Lower leg skin (tissue), 4 donors: ENCODE results near the gene RAB6D. TPM values are rescaled to one million over a fixed set of nuclear protein-coding genes. Genes with fewer than 3 reads are reported as not detected.
"Not testable (repeated sequence)": the region's sequence is repeated elsewhere in the genome, so short reads cannot be mapped to it uniquely, and the experiment has no call there.

Experiments
- DNase-seq, 2 donors: peaks; one replicate each; pipeline ENCODE4 v3.0.0-alpha.2; 2019; ENCODE audit warnings: low spot score in 2 of 2
- H3K4me3 ChIP-seq: fragments of 200-600 bp; sonication (generic); 2 replicates; pipeline ENCODE4 v1.5.1; 2017; ENCODE audit warnings: mild to moderate bottlenecking, low read depth; ENCODE audit not compliant: poor library complexity, severe bottlenecking
- POLR2A ChIP-seq, 2 donors: fragments of 450-650 bp; IDR thresholded peaks; one replicate each; pipeline ENCODE4 v1.6.1; 2016 to 2017; ENCODE audit warnings: antibody characterized with exemption in 2 of 2, mild to moderate bottlenecking in 1 of 2, moderate library complexity in 1 of 2
- WGBS, 2 donors: methylation state at CpG; one replicate each; pipeline ENCODE4 v1.1.5; 2018; 5-methylcytosine and 5-hydroxymethylcytosine counted together
- intact Hi-C: fragments of 100-400 bp; cut with DNase I; formaldehyde crosslinking; loops from one replicate; pipeline ENCODE4 v1.15.0; 2023; ENCODE audit warnings: low total_unique reads
- total RNA-seq, 4 donors: library from RNA; depleted of rRNA; stranded (reverse); fragments of >200 nt; gene quantifications; one replicate each; pipeline ENCODE4 v1.1.0, GENCODE V29; 2016
- TF ChIP-seq, protein P1 (sequence below), 3 donors: fragments of 450-650 bp; IDR thresholded peaks; one replicate each; pipeline ENCODE4 v1.5.1; 2016; ENCODE audit warnings: antibody characterized with exemption in 3 of 3, mild to moderate bottlenecking in 3 of 3, moderate library complexity in 2 of 3

RAB6D gene
- total RNA-seq, 4 donors from 2014 or later = not detected

DNA sequence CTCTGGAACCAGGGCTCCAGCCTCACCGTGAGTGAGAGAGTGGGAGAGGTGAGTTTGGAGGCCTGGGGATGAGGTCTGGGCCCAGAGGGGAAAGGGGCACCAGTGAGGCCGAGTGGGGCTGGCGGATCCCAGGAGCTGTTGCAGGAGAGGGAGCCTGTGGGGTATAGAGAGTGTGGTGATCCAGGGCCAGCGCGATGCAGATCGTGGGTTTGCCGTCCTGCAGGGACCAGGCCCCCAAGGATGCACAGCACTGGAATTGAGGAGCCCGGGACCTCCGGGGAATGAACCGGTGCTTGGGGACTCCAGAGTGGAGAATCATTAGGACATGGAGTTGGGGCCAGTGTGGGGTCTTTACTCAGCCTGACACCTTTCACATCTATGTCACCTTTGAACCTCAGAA lies 25.7 kb upstream of the RAB6D start:
- intact Hi-C loops = no loop called here
- no peak for DNase-seq
- 88 to 91% methylated on average over 10 of the region's 10 CpGs for WGBS, 2 donors
- no peak overlapping the region for H3K4me3 ChIP-seq
- TF ChIP-seq POLR2A (IDR thresholded peaks at IDR 0.05) = no peak
- TF ChIP-seq, protein P1, sequence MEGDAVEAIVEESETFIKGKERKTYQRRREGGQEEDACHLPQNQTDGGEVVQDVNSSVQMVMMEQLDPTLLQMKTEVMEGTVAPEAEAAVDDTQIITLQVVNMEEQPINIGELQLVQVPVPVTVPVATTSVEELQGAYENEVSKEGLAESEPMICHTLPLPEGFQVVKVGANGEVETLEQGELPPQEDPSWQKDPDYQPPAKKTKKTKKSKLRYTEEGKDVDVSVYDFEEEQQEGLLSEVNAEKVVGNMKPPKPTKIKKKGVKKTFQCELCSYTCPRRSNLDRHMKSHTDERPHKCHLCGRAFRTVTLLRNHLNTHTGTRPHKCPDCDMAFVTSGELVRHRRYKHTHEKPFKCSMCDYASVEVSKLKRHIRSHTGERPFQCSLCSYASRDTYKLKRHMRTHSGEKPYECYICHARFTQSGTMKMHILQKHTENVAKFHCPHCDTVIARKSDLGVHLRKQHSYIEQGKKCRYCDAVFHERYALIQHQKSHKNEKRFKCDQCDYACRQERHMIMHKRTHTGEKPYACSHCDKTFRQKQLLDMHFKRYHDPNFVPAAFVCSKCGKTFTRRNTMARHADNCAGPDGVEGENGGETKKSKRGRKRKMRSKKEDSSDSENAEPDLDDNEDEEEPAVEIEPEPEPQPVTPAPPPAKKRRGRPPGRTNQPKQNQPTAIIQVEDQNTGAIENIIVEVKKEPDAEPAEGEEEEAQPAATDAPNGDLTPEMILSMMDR (IDR thresholded peaks at IDR 0.05) = no peak

DNA sequence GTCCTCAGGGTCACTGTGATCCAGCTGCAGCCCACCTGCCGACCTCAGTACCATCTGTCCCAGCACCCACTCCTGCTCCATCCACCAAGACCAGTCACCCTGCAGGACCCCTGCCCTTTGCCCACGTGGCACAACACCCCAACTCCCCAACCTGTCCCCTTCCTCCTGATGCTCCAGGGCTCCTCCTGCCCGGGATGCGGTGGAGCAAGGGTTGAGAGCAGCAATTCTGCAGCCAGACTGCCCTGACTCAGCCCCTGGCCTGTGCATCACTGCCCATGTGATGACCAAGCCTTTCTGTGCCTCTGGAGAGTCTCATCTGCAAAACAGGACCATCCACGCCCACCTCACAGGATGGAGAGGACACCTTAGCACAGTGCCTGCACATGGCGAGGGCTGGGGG lies 24.9 kb upstream of the RAB6D start:
- DNase-seq, intact Hi-C loops, H3K4me3 ChIP-seq: not testable (repeated sequence)
- WGBS, 2 donors = 62 to 72% methylated on average over 6 of the region's 6 CpGs

DNA sequence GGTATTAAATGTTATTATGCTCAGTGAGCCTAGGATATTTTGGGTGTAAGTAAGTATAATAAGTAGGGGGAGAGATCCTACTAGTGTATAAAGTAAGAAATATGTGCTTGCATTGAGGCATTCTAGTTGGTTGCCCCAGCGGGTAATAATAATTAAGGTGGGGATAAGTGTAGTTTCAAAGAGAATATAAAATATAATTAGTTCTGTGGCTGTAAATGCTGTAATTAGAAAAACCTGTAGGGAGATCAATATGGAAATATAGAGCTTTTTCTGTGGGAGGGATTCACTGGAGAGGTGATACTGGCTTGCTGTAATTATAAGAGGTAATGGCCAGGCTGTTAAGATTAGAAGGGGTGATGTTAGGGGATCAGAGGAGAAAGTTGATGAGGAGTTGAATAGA lies 9.1 kb upstream of the RAB6D start:
- WGBS, 2 donors = 83 to 91% methylated on average over 1 of the region's 1 CpG
- DNase-seq, H3K4me3 ChIP-seq, intact Hi-C loops: not testable (repeated sequence)

DNA sequence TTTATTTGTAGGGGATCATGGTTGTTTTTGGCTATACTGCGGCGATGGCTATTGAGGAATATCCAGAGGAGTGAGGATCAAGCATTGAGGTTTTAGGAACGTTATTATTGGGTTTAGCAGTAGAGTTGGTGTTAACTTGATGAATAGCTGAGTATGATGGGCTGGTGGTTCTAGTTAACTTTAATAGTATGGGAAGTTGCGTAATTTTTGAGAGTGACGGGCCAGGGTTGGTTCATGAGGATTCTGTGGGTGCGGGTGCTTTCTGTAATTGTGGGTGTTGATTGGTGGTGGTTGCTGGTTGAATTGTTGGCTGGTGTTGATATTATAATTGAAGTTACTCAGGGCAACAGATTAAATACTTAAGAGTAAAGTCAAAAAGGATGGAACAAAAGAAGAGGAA lies 6.0 kb upstream of the RAB6D start:
- no peak for DNase-seq
- TF ChIP-seq POLR2A (IDR thresholded peaks at IDR 0.05) = no peak
- TF ChIP-seq, protein P1 (IDR thresholded peaks at IDR 0.05) = no peak
- no peak overlapping the region for H3K4me3 ChIP-seq
- intact Hi-C loops = no loop called here
- 87 to 90% methylated on average over 6 of the region's 6 CpGs for WGBS, 2 donors

DNA sequence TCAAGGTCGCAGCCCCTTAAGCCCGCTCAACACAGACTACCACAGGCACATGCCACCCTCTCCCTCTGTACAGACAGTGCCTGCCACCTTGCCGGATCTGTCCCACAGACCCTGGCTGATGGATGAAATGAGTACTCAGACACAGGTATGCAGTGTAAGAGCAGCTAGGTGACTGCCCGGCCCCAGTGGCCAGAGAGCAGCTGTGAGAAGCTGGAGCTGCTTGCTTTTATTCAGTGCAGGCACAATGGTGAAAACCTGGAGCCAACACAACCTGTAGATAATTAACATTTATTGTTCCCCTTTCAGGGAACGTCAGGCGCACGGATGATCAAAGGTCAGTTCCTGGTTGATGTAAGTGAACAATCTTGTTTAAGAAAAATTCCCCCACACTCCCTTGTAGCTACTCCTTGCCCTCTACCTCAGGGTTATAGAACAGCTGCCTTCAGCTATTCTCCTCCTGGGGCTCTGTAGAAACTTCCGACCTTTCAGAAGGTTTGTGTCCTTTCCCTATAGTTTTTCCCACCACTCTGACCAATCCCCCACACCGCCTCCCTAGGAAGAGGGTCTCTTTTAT lies 4.6 kb upstream of the RAB6D start:
- H3K4me3 ChIP-seq, DNase-seq, intact Hi-C loops: not testable (repeated sequence)
- WGBS, 2 donors = 84 to 86% methylated on average over 8 to 9 of the region's 9 CpGs

DNA sequence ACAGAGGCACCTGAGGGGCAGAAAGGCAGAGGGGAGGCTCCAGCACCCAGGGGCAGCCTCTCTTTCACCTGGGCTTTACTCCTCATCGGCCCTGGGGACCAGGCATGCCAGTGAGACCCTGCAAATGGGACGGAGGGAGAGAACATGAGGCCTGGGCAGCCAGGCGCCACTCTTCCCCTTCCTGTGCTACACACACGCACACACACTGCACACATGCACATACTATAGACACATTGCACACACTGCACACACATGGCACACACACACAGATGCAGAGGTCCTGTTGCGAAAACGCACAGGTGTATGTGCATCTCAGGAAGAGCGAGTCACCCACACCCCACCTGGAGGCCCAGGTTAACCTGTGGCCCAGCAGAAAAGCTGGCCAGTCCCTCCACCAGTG lies 3.4 kb upstream of the RAB6D start:
- intact Hi-C loops = no loop called here
- WGBS, 2 donors = 88 to 93% methylated on average over 7 of the region's 7 CpGs
- TF ChIP-seq, protein P1 (IDR thresholded peaks at IDR 0.05) = no peak
- no peak for TF ChIP-seq POLR2A (IDR thresholded peaks at IDR 0.05)
- DNase-seq = no peak
- H3K4me3 ChIP-seq = no peak overlapping the region

DNA sequence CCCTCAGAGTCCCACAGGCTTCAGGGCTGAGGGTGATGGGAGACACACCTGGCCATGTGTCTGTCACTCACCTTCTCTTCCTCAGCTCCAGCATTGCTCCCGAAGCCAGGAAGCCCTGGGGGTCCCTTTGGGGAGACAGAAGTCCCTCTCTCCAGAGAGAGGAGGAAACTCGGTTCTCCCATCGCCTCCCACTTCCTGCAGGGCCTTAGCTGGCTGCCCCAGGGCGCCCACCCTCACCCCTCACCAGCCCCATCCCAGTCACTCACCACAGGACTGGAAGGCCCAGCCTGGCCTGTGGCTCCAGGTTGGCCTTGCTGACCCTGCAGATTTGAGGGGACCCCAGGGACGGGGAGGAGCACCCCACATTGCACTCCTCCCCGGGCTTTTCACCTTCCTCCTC lies 2.7 kb upstream of the RAB6D start:
- 79 to 80% methylated on average over 6 of the region's 6 CpGs for WGBS, 2 donors
- no peak for DNase-seq

More for the DNA sequence above, 2.7 kb upstream of the RAB6D start:
- no peak overlapping the region for H3K4me3 ChIP-seq
- TF ChIP-seq POLR2A (IDR thresholded peaks at IDR 0.05) = no peak
- TF ChIP-seq, protein P1 (IDR thresholded peaks at IDR 0.05) = no peak
- intact Hi-C loops = no loop called here
